Body of pancreas (tissue), 4 donors: ENCODE results near the gene TOM1. TPM values are rescaled to one million over a fixed set of nuclear protein-coding genes. Genes with fewer than 3 reads are reported as not detected.

Source experiments
- ATAC-seq: fragments of 150-250 bp; one replicate; pipeline ENCODE4 v1.9.1; 2016
- DNase-seq, 4 donors: peaks; one replicate each; pipeline ENCODE4 v3.0.0-alpha.2; 2019
- H3K27ac ChIP-seq, 4 donors: fragments of 200-600 bp; sonication (generic); 1 replicate in 3 of 4; 2 replicates in 1 of 4; pipeline versions ENCODE4 v1.5.1 to v1.6.1; 2016 to 2019; ENCODE audit warnings: mild to moderate bottlenecking in 1 of 4, mixed read lengths in 1 of 4, moderate library complexity in 1 of 4
- H3K27me3 ChIP-seq, 2 donors: fragments of 200-600 bp; sonication (generic); one replicate each; pipeline ENCODE4 v1.6.0; 2016; ENCODE audit warnings: mild to moderate bottlenecking in 1 of 2
- H3K36me3 ChIP-seq, 2 donors: fragments of 200-600 bp; sonication (generic); replicated peaks in 1 of 2; 2 replicates each; pipeline ENCODE4 v1.5.1; 2016; ENCODE audit warnings: low read depth in 2 of 2; ENCODE audit not compliant: insufficient read depth in 1 of 2
- H3K4me1 ChIP-seq: fragments of 200-600 bp; sonication (generic); one replicate; pipeline ENCODE4 v1.6.0; 2016
- H3K4me3 ChIP-seq, 2 donors: fragments of 200-600 bp; sonication (generic); 1 replicate in 1 of 2; 2 replicates in 1 of 2; pipeline ENCODE4 v1.5.1; 2016 to 2019
- H3K9me3 ChIP-seq, 3 donors: fragments of 200-600 bp; sonication (generic); 1 replicate in 2 of 3; 2 replicates in 1 of 3; pipeline ENCODE4 v1.5.1; 2016
- POLR2A ChIP-seq, 3 donors: fragments of 450-650 bp; IDR thresholded peaks; one replicate each; pipeline ENCODE4 v1.6.1; 2016; ENCODE audit warnings: antibody characterized with exemption in 3 of 3, mild to moderate bottlenecking in 2 of 3
- WGBS, 2 donors: methylation state at CpG; one replicate each; pipeline ENCODE4 v1.1.5; 2017; 5-methylcytosine and 5-hydroxymethylcytosine counted together
- intact Hi-C: fragments of 100-400 bp; cut with DNase I; formaldehyde crosslinking; loops from one replicate; pipeline ENCODE4 v1.15.1; 2023
- total RNA-seq, 2 donors: library from RNA; depleted of rRNA; stranded (reverse); fragments of >200 nt; gene quantifications; one replicate each; pipeline ENCODE4 v1.1.0, GENCODE V29; 2016
- TF ChIP-seq, protein P1 (sequence below), 7 experiments: fragments of 450-650 bp in 4 of 7; fragments of 200-600 bp in 3 of 7; sonication (generic) in 3 of 7; IDR thresholded peaks; one replicate each; pipeline ENCODE4 v1.5.1; 2016 to 2019; ENCODE audit warnings: antibody characterized with exemption in 7 of 7

The TOM1 gene
- total RNA-seq, 2 donors from 2014 or later = 34.0 to 42.2 TPM

DNA sequence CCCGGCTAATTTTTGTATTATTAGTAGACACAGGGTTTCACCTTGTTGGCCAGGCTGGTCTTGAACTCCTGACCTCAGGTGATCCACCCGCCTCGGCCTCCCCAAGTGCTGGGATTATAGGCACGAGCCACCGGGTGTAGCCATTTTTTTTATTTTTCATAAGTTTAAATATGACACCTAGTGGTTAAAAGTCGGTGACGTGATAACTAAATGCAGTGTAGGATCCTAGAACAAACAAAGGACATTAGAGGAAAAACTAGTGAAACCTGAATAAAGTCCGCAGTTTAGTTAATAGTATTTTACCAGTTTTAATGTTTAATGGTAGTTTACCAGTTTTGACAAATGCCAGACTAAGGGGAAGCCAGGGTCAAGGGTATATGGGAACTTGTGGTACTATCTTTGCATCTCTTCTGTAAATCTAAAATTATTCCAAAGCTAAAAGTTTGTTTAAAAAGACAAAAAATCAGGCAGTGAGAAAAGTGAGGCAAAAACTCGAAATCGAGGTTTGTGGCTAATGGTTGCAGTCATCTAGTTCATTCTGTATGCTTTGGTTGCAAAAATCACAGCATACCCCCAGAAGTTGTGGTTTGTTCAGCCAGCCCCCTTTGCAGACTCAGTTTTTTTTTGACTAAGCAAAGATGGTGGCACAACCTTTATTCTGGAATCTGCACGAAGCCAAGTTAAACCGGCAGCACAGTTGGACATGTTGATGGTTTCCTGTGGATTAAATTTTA lies 29.6 kb downstream of the TOM1 start:
- Histone ChIP-seq H3K4me1 (peaks cover 25% of the 10 kb centered on the region), H3K4me3 (no peak overlapping the region), H3K36me3 (peaks cover 0 to 17% of the 10 kb centered on the region in 2 donors), H3K27me3 (no peaks in the 10 kb centered on the region), H3K27ac (peak overlapping the region in 2 of 4 donors; percentile 65 to 75), H3K9me3 (no peaks in the 10 kb centered on the region)
- 62 to 67% methylated on average over 12 of the region's 12 CpGs for WGBS, 2 donors
- DNase-seq (no peak), ATAC-seq (no peak)
- TF ChIP-seq, protein P1, sequence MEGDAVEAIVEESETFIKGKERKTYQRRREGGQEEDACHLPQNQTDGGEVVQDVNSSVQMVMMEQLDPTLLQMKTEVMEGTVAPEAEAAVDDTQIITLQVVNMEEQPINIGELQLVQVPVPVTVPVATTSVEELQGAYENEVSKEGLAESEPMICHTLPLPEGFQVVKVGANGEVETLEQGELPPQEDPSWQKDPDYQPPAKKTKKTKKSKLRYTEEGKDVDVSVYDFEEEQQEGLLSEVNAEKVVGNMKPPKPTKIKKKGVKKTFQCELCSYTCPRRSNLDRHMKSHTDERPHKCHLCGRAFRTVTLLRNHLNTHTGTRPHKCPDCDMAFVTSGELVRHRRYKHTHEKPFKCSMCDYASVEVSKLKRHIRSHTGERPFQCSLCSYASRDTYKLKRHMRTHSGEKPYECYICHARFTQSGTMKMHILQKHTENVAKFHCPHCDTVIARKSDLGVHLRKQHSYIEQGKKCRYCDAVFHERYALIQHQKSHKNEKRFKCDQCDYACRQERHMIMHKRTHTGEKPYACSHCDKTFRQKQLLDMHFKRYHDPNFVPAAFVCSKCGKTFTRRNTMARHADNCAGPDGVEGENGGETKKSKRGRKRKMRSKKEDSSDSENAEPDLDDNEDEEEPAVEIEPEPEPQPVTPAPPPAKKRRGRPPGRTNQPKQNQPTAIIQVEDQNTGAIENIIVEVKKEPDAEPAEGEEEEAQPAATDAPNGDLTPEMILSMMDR (IDR thresholded peaks at IDR 0.05) = peak in 2 of 7 experiments; percentile 9 to 19
- TF ChIP-seq POLR2A (IDR thresholded peaks at IDR 0.05) = no peak
- intact Hi-C loops = no loop called here

DNA sequence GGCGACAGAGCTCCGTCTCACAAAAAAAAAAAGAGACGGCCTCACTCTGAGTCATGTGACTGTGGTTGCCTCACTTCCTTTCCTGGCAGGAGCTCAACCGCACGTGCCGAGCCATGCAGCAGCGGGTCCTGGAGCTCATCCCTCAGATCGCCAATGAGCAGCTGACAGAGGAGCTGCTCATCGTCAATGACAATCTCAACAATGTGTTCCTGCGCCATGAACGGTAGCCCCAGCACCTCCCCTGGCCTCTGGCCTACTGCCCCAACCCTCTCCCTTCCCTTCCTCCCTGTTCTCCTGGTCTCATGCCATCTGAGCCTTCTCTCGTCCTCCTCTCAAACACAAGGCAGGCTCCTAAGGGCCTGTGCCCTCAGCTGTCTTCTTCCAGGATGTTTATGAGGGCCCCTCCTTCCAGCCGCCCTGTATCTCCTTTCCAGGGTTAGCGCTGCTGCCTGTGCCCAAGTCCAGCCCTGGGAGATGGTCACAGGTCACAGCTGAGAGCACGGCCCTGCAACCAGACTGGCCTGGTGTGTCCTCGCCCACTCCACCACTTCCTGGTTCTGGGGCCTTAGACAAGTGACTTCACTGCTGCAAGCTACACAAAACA lies 30.7 kb downstream of the TOM1 start:
- Histone ChIP-seq H3K4me1 (peaks cover 34% of the 10 kb centered on the region), H3K27ac (peak overlapping the region in 2 of 4 donors; percentile 45 to 61), H3K36me3 (peaks cover 0 to 15% of the 10 kb centered on the region in 2 donors), H3K4me3 (no peak overlapping the region), H3K9me3 (no peaks in the 10 kb centered on the region), H3K27me3 (no peaks in the 10 kb centered on the region)
- TF ChIP-seq POLR2A (IDR thresholded peaks at IDR 0.05) = no peak
- TF ChIP-seq, protein P1 (IDR thresholded peaks at IDR 0.05) = no peak
- intact Hi-C loops = no loop called here
- no peak for ATAC-seq
- 59 to 76% methylated on average over 16 of the region's 16 CpGs for WGBS, 2 donors
- DNase-seq = peak in 3 of 4 donors; percentile 60 to 81 (median 64)

DNA sequence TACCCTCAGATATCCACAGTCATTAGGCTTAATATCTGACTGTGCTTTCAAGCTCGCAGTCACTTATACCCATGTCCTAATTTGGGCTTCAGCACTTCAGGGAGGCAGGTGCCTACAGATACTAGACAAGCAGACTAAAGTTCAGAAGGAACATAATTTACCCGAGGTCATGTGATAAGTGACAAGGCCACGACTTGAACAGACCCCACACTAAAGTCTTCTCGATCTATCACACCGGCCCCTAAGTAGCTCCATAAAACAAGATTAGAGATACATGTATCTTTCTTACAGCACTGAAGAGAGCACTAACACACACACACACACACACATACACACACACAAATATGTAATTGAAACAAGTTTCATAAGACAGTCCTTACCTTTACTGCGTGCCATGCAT lies 32.6 kb downstream of the TOM1 start:
- peaks cover 0 to 12% of the 10 kb centered on the region in 2 donors for H3K36me3 ChIP-seq
- intact Hi-C loops = no loop called here
- H3K4me1 ChIP-seq = peaks cover 53% of the 10 kb centered on the region
- 72 to 80% methylated on average over 6 of the region's 6 CpGs for WGBS, 2 donors
- no peak overlapping the region for H3K27ac ChIP-seq
- ATAC-seq = no peak
- no peaks in the 10 kb centered on the region for H3K9me3 ChIP-seq
- TF ChIP-seq POLR2A (IDR thresholded peaks at IDR 0.05) = no peak
- TF ChIP-seq, protein P1 (IDR thresholded peaks at IDR 0.05) = no peak
- DNase-seq = no peak
- H3K4me3 ChIP-seq = no peak overlapping the region
- H3K27me3 ChIP-seq = no peaks in the 10 kb centered on the region

DNA sequence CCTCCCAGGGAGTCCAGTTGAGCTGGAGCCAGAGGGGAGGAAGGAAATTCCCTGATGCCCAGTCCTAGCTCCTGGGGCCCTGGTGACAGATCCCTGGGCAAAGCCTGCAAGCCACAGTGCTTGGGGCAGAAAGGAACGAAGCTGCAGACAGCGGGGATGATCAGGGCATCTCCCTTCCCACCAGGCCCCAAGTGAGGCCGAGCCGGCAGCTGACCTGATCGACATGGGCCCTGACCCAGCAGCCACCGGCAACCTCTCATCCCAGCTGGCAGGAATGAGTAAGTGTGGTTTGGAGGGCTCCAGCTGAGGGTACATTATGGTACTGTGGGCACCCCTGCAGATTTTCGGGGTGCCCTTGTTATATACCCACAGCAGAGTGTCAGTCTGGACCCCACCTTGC lies 33.5 kb downstream of the TOM1 start:
- H3K9me3 ChIP-seq = no peaks in the 10 kb centered on the region
- H3K27ac ChIP-seq = no peak overlapping the region
- 87 to 92% methylated on average over 6 to 7 of the region's 7 CpGs for WGBS, 2 donors
- H3K4me3 ChIP-seq = no peak overlapping the region
- DNase-seq = no peak
- peaks cover 51% of the 10 kb centered on the region for H3K4me1 ChIP-seq
- TF ChIP-seq POLR2A (IDR thresholded peaks at IDR 0.05) = no peak
- TF ChIP-seq, protein P1 (IDR thresholded peaks at IDR 0.05) = no peak
- intact Hi-C loops = no loop called here
- no peak for ATAC-seq
- peaks cover 0 to 12% of the 10 kb centered on the region in 2 donors for H3K36me3 ChIP-seq
- no peaks in the 10 kb centered on the region for H3K27me3 ChIP-seq
